Esophagus squamous epithelium (tissue), 5 donors: ENCODE results near the gene LIMA1. TPM values are rescaled to one million over a fixed set of nuclear protein-coding genes. Genes with fewer than 3 reads are reported as not detected.
"Not testable (repeated sequence)": the region's sequence is repeated elsewhere in the genome, so short reads cannot be mapped to it uniquely, and the experiment has no call there.

Experiments used
- DNase-seq: peaks from one replicate; lab custom pipeline; 2025; lab: John Stamatoyannopoulos, UW
- H3K27ac ChIP-seq, 4 donors: fragments of 200-600 bp; sonication (generic); one replicate each; pipeline ENCODE4 v1.5.1; 2016 to 2019; ENCODE audit warnings: mild to moderate bottlenecking in 1 of 4
- H3K27me3 ChIP-seq, 4 donors: fragments of 200-600 bp; sonication (generic); 1 replicate in 3 of 4; 2 replicates in 1 of 4; pipeline versions ENCODE4 v1.5.1 to v1.6.0; 2017 to 2021; ENCODE audit warnings: antibody characterized with exemption in 1 of 4
- H3K36me3 ChIP-seq, 3 donors: fragments of 200-600 bp; sonication (generic); one replicate each; pipeline ENCODE4 v1.5.1; 2016 to 2019
- H3K4me1 ChIP-seq, 3 donors: fragments of 200-600 bp; sonication (generic); one replicate each; pipeline ENCODE4 v1.5.1; 2017 to 2019
- H3K4me3 ChIP-seq, 4 donors: fragments of 200-600 bp; sonication (generic); 1 replicate in 3 of 4; 2 replicates in 1 of 4; pipeline ENCODE4 v1.5.1; 2016 to 2019; ENCODE audit warnings: mild to moderate bottlenecking in 2 of 4, moderate library complexity in 1 of 4
- H3K9me3 ChIP-seq, 3 donors: fragments of 200-600 bp; sonication (generic); one replicate each; pipeline ENCODE4 v1.5.1; 2016 to 2019
- POLR2A ChIP-seq, 4 donors: fragments of 450-650 bp; IDR thresholded peaks; one replicate each; pipeline ENCODE4 v1.6.1; 2017; ENCODE audit warnings: antibody characterized with exemption in 4 of 4, mild to moderate bottlenecking in 4 of 4, moderate library complexity in 3 of 4
- WGBS, 2 donors: methylation state at CpG; one replicate each; pipeline ENCODE4 v1.1.5; 2018; 5-methylcytosine and 5-hydroxymethylcytosine counted together
- intact Hi-C: fragments of 100-400 bp; cut with DNase I; formaldehyde crosslinking; loops from one replicate; pipeline ENCODE4 v1.15.0; 2022
- total RNA-seq, 4 donors: library from RNA; depleted of rRNA; stranded (reverse); fragments of >200 nt; gene quantifications; one replicate each; pipeline ENCODE4 v1.1.0, GENCODE V29; 2016
- TF ChIP-seq, protein P1 (sequence below), 6 experiments: fragments of 450-650 bp in 4 of 6; fragments of 200-600 bp in 2 of 6; sonication (generic) in 2 of 6; IDR thresholded peaks; one replicate each; pipeline ENCODE4 v1.5.1; 2016 to 2019; ENCODE audit warnings: antibody characterized with exemption in 6 of 6, mild to moderate bottlenecking in 4 of 6, moderate library complexity in 4 of 6
- donor health status: DM: yes; HTN: yes; CAD: no.

The LIMA1 gene
- total RNA-seq, 4 donors from 2014 or later = 48.0 to 70.0 (median 62.7) TPM

DNA sequence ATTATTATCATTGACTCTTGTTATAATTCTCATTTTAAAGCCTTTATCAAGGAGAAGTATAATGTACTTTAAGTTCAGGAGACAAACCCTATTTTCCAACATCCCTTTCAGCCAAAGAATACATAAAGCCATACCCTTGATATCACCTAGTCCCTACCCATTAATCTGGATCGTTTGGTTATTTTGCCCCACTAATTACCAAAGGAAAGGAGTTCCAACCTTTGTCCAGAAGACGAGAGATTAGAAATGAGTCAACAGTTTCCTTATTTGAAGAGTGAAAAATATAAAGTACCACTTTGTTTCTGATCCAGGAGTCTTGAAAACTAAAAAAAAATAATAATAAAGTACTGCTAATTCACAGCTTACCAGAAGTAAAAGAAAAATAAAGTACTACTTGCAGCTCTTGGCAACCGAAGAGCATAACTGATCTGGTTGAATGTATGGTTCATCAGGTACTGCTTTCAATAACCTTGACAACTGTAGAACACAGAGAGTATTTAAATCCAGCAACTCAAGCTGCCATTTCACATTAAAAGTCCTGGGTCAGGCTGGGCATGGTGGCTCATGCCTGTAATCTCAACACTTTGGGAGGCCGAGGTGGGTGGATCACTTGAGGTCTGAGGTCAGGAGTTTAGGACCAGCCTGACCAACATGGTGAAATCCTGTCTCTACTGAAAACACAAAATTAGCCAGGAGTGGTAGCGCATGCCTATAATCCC is 33.7 kb downstream of the LIMA1 start:
- peak overlapping the region in 3 of 4 donors; percentile 61 to 67 (median 62) for H3K27ac ChIP-seq
- WGBS, 2 donors = 38 to 47% methylated on average over 5 of the region's 5 CpGs
- H3K4me1 ChIP-seq = peaks cover 15 to 83% (median 61%) of the 10 kb centered on the region in 3 donors
- H3K36me3 ChIP-seq = peaks cover 0 to 5% (median 0%) of the 10 kb centered on the region in 3 donors
- DNase-seq = no peak
- H3K27me3 ChIP-seq = no peaks in the 10 kb centered on the region
- H3K9me3 ChIP-seq = no peaks in the 10 kb centered on the region
- TF ChIP-seq POLR2A (IDR thresholded peaks at IDR 0.05) = no peak
- TF ChIP-seq, protein P1, sequence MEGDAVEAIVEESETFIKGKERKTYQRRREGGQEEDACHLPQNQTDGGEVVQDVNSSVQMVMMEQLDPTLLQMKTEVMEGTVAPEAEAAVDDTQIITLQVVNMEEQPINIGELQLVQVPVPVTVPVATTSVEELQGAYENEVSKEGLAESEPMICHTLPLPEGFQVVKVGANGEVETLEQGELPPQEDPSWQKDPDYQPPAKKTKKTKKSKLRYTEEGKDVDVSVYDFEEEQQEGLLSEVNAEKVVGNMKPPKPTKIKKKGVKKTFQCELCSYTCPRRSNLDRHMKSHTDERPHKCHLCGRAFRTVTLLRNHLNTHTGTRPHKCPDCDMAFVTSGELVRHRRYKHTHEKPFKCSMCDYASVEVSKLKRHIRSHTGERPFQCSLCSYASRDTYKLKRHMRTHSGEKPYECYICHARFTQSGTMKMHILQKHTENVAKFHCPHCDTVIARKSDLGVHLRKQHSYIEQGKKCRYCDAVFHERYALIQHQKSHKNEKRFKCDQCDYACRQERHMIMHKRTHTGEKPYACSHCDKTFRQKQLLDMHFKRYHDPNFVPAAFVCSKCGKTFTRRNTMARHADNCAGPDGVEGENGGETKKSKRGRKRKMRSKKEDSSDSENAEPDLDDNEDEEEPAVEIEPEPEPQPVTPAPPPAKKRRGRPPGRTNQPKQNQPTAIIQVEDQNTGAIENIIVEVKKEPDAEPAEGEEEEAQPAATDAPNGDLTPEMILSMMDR (IDR thresholded peaks at IDR 0.05) = no peak
- intact Hi-C loops = no loop called here
- no peak overlapping the region for H3K4me3 ChIP-seq

DNA sequence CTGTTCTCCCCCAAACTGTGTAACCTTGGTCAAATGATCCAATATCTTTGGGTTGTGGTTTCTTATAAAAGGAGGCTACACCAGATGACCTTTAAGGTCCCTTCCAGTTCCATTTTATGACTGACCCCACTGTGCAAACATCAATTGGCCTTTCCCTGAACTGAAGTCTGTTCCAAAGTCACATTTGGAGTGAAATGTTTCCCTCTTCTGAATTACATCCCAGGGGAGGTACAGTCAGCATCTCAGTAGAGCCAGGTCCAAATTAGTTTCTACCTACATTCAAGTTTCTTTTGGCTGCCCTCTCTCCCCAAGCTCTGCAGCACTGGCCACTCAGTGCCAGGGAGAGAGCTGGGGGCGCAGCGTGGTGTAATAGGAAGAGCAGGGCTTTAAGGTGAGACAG is 34.4 kb downstream of the LIMA1 start:
- intact Hi-C loops = no loop called here
- no peaks in the 10 kb centered on the region for H3K27me3 ChIP-seq
- H3K4me3 ChIP-seq = no peak overlapping the region
- 71 to 82% methylated on average over 2 of the region's 2 CpGs for WGBS, 2 donors
- peak overlapping the region in 3 of 4 donors; percentile 35 to 62 (median 61) for H3K27ac ChIP-seq
- peaks cover 15 to 77% (median 53%) of the 10 kb centered on the region in 3 donors for H3K4me1 ChIP-seq
- H3K36me3 ChIP-seq = peaks cover 0 to 9% (median 0%) of the 10 kb centered on the region in 3 donors
- TF ChIP-seq, protein P1 (IDR thresholded peaks at IDR 0.05) = no peak
- TF ChIP-seq POLR2A (IDR thresholded peaks at IDR 0.05) = no peak
- DNase-seq = no peak
- H3K9me3 ChIP-seq = no peaks in the 10 kb centered on the region

DNA sequence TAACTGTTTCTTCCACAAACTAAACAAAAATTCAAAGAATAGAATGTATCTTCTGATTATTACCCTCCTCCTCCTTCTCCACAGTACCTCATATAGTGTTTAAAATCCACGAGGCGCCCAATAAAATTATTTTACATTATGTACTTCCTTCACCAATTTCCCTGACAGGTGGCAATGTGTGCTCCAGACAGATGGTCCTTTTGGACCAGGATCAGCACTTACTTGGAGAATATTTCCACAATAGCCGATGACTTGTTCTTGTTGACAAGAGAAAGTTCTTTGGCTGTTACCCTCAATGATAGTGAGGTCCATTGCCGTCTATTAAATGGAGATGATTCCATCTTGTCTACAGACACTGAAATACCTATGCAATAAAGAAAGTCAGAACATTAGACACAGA is 34.9 kb downstream of the LIMA1 start:
- Histone ChIP-seq H3K27me3 (no peaks in the 10 kb centered on the region), H3K4me1 (peaks cover 15 to 81% (median 53%) of the 10 kb centered on the region in 3 donors), H3K27ac (peak overlapping the region in 2 of 4 donors; percentile 35 to 62), H3K36me3 (peaks cover 0 to 9% (median 0%) of the 10 kb centered on the region in 3 donors), H3K9me3 (no peaks in the 10 kb centered on the region), H3K4me3 (no peak overlapping the region)
- TF ChIP-seq, protein P1 (IDR thresholded peaks at IDR 0.05) = no peak
- no peak for TF ChIP-seq POLR2A (IDR thresholded peaks at IDR 0.05)
- DNase-seq = no peak
- intact Hi-C loops = no loop called here
- WGBS, 2 donors = 84 to 86% methylated on average over 4 of the region's 4 CpGs

DNA sequence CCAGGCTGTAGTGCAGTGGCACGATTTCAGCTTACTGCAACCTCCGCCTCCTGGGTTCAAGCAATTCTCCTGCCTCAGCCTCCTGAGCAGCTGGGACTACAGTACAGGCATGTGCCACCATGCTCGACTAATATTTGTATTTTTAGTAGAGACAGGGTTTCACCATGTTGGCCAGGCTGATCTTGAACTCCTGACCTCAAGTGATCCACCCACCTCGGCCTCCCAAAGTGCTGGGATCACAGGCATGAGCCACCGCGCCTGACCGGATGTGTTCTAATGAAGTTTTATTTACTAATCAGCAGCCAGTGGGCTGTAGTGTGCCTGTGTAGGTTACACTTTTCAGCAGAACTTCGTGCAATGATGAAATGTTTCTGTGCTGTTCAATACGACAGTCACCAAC is 35.7 kb downstream of the LIMA1 start:
- intact Hi-C loops, H3K36me3 ChIP-seq, DNase-seq, H3K4me3 ChIP-seq, H3K27me3 ChIP-seq, H3K9me3 ChIP-seq: not testable (repeated sequence)
- peaks cover 15 to 87% (median 53%) of the 10 kb centered on the region in 3 donors for H3K4me1 ChIP-seq
- WGBS, 2 donors = 56 to 58% methylated on average over 9 of the region's 9 CpGs
- H3K27ac ChIP-seq = peak overlapping the region; percentile 80 to 93 (median 86)

DNA sequence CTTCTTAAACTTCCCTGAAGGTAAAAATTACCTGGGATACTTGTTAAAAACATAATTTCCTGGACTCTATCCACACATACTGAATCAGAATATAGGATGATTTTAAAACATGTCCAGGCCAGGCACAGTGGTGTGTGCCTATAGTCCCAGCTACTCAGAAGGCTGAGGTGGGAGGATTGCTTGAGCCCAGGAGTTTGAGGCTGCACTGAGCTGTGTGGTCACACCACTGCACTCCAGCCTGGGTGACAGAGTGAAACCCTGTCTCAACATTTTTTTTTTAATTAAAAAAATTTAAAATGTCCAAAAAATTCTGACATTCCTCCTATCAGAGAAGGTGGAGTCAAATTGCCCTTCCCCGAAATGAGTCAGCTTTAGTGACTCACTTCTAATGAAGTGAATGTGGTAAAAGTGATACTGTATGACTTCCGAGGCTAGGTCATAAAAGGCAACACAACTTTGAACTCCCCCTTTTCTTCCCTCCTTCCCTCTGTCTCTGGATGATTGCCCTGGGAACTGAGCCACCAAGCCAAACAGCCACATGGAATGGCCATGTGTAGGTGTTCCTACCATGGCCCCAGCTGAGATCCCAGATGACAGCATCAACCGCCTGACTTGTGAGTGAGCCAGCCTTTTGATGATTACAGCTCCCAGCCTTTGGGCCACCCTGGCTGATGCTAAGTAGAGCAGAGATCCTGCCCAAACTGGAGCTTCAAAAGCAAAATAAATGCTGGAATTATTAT is 36.3 kb downstream of the LIMA1 start:
- intact Hi-C loops = no loop called here
- TF ChIP-seq, protein P1 (IDR thresholded peaks at IDR 0.05) = no peak
- no peak for TF ChIP-seq POLR2A (IDR thresholded peaks at IDR 0.05)
- Histone ChIP-seq H3K36me3 (peaks cover 0 to 9% (median 0%) of the 10 kb centered on the region in 3 donors), H3K27ac (peak overlapping the region; percentile 80 to 93 (median 86)), H3K4me1 (peaks cover 15 to 87% (median 47%) of the 10 kb centered on the region in 3 donors), H3K9me3 (no peaks in the 10 kb centered on the region), H3K4me3 (no peak overlapping the region), H3K27me3 (no peaks in the 10 kb centered on the region)
- WGBS, 2 donors = 21 to 25% methylated on average over 3 of the region's 3 CpGs
- DNase-seq = no peak
